IMR-90 (cell line): ENCODE results near the gene B9D1. TPM values are rescaled to one million over a fixed set of nuclear protein-coding genes. Genes with fewer than 3 reads are reported as not detected.

Experiments
- ATAC-seq: fragments of 200-7000 bp; cut with Tn5 transposase; 2 replicates; pipeline ENCODE4 v1.9.1; 2020; ENCODE audit warnings: low read depth, mild to moderate bottlenecking, moderate library complexity
- BruUV-seq: library from RNA; stranded (reverse); fragments of 400-500 nt; replicated peaks from 2 replicates; lab custom pipeline; 2021; lab: Mats Ljungman, UMichigan
- CTCF ChIA-PET: fragments of 300-600 bp; formaldehyde crosslinking; extraction: SDS; loops from one replicate; lab custom pipeline; 2021; ENCODE audit warnings: antibody characterized with exemption; lab: Yijun Ruan, JAX
- POLR2A ChIA-PET: fragments of 300-600 bp; sonication (Branson Sonifier 250); formaldehyde crosslinking; loops from one replicate; lab custom pipeline; 2022; ENCODE audit warnings: antibody characterized with exemption; ENCODE audit not compliant: unreplicated experiment; lab: Charles Lee
- DNase-seq: peaks from one replicate; pipeline ENCODE4 v3.0.0; 2013
- H2AFZ ChIP-seq: replicated peaks from 2 replicates; pipeline ENCODE3; 2013; ENCODE audit warnings: low read length, mild to moderate bottlenecking; ENCODE audit not compliant: poor library complexity
- H2AK5ac ChIP-seq: 2 replicates; pipeline ENCODE4 v1.6.1; 2013; ENCODE audit warnings: low read depth, low read length, inconsistent platforms
- H2AK9ac ChIP-seq: replicated peaks from 2 replicates; pipeline ENCODE3; 2013; ENCODE audit warnings: mild to moderate bottlenecking, low read depth, low read length, moderate library complexity; ENCODE audit not compliant: poor library complexity
- H2BK120ac ChIP-seq: 2 replicates; pipeline ENCODE4 v1.6.1; 2013; ENCODE audit warnings: low read depth, low read length, inconsistent platforms
- H2BK15ac ChIP-seq: 3 replicates; pipeline ENCODE4 v1.6.1; 2013; ENCODE audit warnings: low read depth, low read length, inconsistent platforms
- H2BK20ac ChIP-seq: 2 replicates; pipeline ENCODE4 v1.6.1; 2013; ENCODE audit warnings: low read depth, mild to moderate bottlenecking, inconsistent platforms, low read length, moderate library complexity
- H2BK5ac ChIP-seq: 2 replicates; pipeline ENCODE4 v1.6.1; 2013; ENCODE audit warnings: mild to moderate bottlenecking, low read depth, low read length, inconsistent platforms; ENCODE audit not compliant: poor library complexity, severe bottlenecking
- H3K14ac ChIP-seq: replicated peaks from 2 replicates; pipeline ENCODE4 v1.6.1; 2013; ENCODE audit warnings: low read depth, low read length, inconsistent platforms
- H3K18ac ChIP-seq: 2 replicates; pipeline ENCODE4 v1.6.1; 2013; ENCODE audit warnings: low read depth, low read length, control low read depth
- H3K23ac ChIP-seq: 2 replicates; pipeline ENCODE4 v1.6.1; 2013; ENCODE audit warnings: low read depth, low read length, inconsistent platforms
- H3K27ac ChIP-seq: 2 replicates; pipeline ENCODE4 v1.5.1; 2013; ENCODE audit warnings: mild to moderate bottlenecking, control low read depth, low read length; ENCODE audit not compliant: insufficient read depth
- H3K27me3 ChIP-seq: 2 replicates; pipeline ENCODE4 v1.6.1; 2013; ENCODE audit warnings: low read length; ENCODE audit not compliant: control insufficient read depth, insufficient read depth
- H3K36me3 ChIP-seq: 2 replicates; pipeline ENCODE4 v1.6.1; 2013; ENCODE audit warnings: low read length, mixed read lengths; ENCODE audit not compliant: control insufficient read depth, insufficient read depth
- H3K4ac ChIP-seq: 2 replicates; pipeline ENCODE4 v1.6.1; 2013; ENCODE audit warnings: low read depth, low read length, inconsistent platforms
- H3K4me1 ChIP-seq: 2 replicates; pipeline ENCODE4 v1.6.1; 2013; ENCODE audit warnings: low read length, mixed read lengths; ENCODE audit not compliant: control insufficient read depth, insufficient read depth
- H3K4me2 ChIP-seq: 2 replicates; pipeline ENCODE4 v1.6.1; 2013; ENCODE audit warnings: low read depth, mild to moderate bottlenecking, control low read depth, low read length, moderate library complexity
- H3K4me3 ChIP-seq: 2 replicates; pipeline ENCODE4 v1.5.1; 2013; ENCODE audit warnings: low read depth, mild to moderate bottlenecking, control low read depth, low read length, moderate library complexity; ENCODE audit not compliant: insufficient read depth
- H3K56ac ChIP-seq: 2 replicates; pipeline ENCODE4 v1.6.1; 2013; ENCODE audit warnings: low read length, inconsistent platforms; ENCODE audit not compliant: insufficient read depth; ENCODE audit errors: extremely low read depth
- H3K79me1 ChIP-seq, 2 experiments: 2 replicates each; pipeline ENCODE4 v1.6.1; 2013; ENCODE audit warnings: low read length in 2 of 2, inconsistent platforms in 1 of 2, low read depth in 1 of 2
- H3K9ac ChIP-seq: 2 replicates; pipeline ENCODE4 v1.6.1; 2013; ENCODE audit warnings: low read depth, low read length, control low read depth
- H3K9me1 ChIP-seq: 2 replicates; pipeline ENCODE4 v1.6.1; 2013; ENCODE audit warnings: low read length, inconsistent platforms; ENCODE audit not compliant: insufficient read depth
- H3K9me3 ChIP-seq: 2 replicates; pipeline ENCODE4 v1.6.1; 2013; ENCODE audit warnings: low read length; ENCODE audit not compliant: control insufficient read depth, insufficient read depth
- H4K20me1 ChIP-seq: 2 replicates; pipeline ENCODE4 v1.6.1; 2013; ENCODE audit warnings: low read length, inconsistent platforms; ENCODE audit not compliant: insufficient read depth
- H4K5ac ChIP-seq: 2 replicates; pipeline ENCODE4 v1.6.1; 2013; ENCODE audit warnings: mild to moderate bottlenecking, low read depth, low read length, control low read depth
- H4K8ac ChIP-seq, 2 experiments: 2 replicates each; pipeline ENCODE4 v1.6.1; 2013; ENCODE audit warnings: low read depth in 2 of 2, low read length in 2 of 2, control low read depth in 1 of 2, inconsistent platforms in 1 of 2
- H4K91ac ChIP-seq: 2 replicates; pipeline ENCODE4 v1.6.1; 2013; ENCODE audit warnings: low read depth, low read length, inconsistent platforms; ENCODE audit not compliant: insufficient read depth
- CHD1 ChIP-seq: IDR thresholded peaks from 2 replicates; pipeline ENCODE4 v1.6.1; 2012; ENCODE audit warnings: low read depth, low read length, improper control_type of control experiment
- FOS ChIP-seq: fragments of 150-350 bp; IDR thresholded peaks from 2 replicates; pipeline ENCODE4 v1.6.1; 2016; ENCODE audit warnings: low read depth, low read length
- MAFK ChIP-seq: IDR thresholded peaks from 2 replicates; pipeline ENCODE4 v1.6.1; 2012; ENCODE audit warnings: low read depth, low read length, improper control_type of control experiment
- MXI1 ChIP-seq: IDR thresholded peaks from 2 replicates; pipeline ENCODE4 v1.6.1; 2012; ENCODE audit warnings: low read depth, mild to moderate bottlenecking, low read length, moderate library complexity, borderline replicate concordance
- NFE2L2 ChIP-seq: fragments of 150-350 bp; IDR thresholded peaks from 2 replicates; pipeline ENCODE4 v1.6.1; 2016; ENCODE audit warnings: low read depth, mild to moderate bottlenecking, low read length
- POLR2A ChIP-seq: IDR thresholded peaks from 2 replicates; pipeline ENCODE4 v1.6.1; 2012; ENCODE audit warnings: mild to moderate bottlenecking, low read depth, low read length
- RCOR1 ChIP-seq: IDR thresholded peaks from 2 replicates; pipeline ENCODE4 v1.6.1; 2012; ENCODE audit warnings: mild to moderate bottlenecking, low read length, improper control_type of control experiment; ENCODE audit not compliant: insufficient replicate concordance
- SMC3 ChIP-seq: fragments of 150-350 bp; IDR thresholded peaks from 2 replicates; pipeline ENCODE4 v1.6.1; 2016; ENCODE audit warnings: low read depth, mild to moderate bottlenecking, antibody characterized with exemption, low read length, moderate library complexity
- WGBS, 2 experiments: methylation state at CpG; one replicate each; pipeline versions ENCODE4 v1.1.5 to v1.1.7; 2013; ENCODE audit warnings: missing lambda C conversion rate in 2 of 2; ENCODE audit not compliant: insufficient read length in 1 of 2; ENCODE audit errors: extremely low coverage in 2 of 2; 5-methylcytosine and 5-hydroxymethylcytosine counted together
- dilution Hi-C: fragments of 300-500 bp; cut with HindIII; formaldehyde crosslinking; loops from one replicate; pipeline ENCODE4 v1.14.3; 2018; ENCODE audit warnings: low sequenced_read_pairs; ENCODE audit not compliant: unreplicated experiment
- in situ Hi-C: fragments of 300-500 bp; cut with MboI; formaldehyde crosslinking; loops from 3 replicates; pipeline ENCODE4 v1.14.3; 2019; ENCODE audit warnings: low sequenced_read_pairs, inconsistent platforms, mixed read lengths
- intact Hi-C: fragments of 100-400 bp; cut with micrococcal nuclease; formaldehyde crosslinking; loops from 2 replicates; pipeline ENCODE4 v1.10.0; 2022
- polyA plus RNA-seq, 3 experiments: library from polyadenylated mRNA; depleted of rRNA; stranded (reverse); fragments of >200 nt; gene quantifications; 2 replicates each; pipeline ENCODE4 v1.2.3, GENCODE V29; 2012; ENCODE audit warnings: low replicate concordance in 1 of 3
- total RNA-seq: library from RNA; depleted of rRNA; stranded (reverse); fragments of >200 nt; gene quantifications from 2 replicates; pipeline ENCODE4 v1.2.3, GENCODE V29; 2012

B9D1 gene
- total and polyA plus RNA-seq, 2 of the 4 experiments (the other 2 are of a cell fraction) = 42.5 to 43.8 TPM

DNA sequence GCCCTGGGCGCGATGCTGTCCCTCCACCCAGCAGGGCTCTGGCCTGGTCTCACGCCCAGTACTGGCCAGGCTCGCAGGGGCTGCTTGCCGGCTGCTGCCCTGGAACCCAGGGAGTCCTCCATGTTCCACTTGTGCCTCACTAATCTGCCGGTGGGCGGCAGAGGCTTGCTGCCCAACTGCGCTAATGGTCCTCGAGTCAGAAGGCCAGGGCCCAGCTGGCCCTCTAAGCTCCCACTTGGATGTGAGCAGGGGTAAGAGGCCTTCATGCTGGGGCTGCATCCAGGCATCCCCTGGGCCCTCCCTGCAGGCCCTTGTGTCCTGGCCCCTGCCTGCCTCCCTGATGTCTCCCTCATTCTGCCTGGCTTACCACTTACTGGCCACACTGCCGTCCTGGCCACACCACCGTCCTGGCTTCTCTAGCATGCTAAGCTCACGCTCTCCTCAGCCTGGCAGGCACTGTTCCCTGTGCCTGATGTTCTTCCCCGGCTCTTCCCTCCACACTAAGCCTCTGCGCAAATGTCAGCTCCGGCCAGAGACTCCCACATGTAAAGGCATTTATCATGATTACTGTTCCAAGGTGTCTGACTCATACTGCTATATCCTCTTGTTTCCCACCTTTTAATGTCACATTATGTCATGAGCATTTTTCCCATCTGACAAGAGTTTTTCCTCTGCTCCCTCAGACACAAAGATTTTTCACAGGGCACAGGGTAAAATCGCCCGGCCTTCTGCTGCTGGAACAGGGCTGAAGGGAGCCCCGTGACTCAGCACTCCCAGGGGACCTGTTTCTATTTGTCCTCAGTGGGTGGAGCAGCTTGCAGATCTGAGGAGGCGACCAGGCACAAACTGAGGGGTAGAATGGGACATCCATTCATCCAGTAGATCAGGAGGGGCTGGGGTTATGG, 15.9 kb downstream of the B9D1 start:
- ATAC-seq = peak; percentile 83
- peak; percentile 91 for DNase-seq
- Histone ChIP-seq H3K14ac (peak overlapping the region; percentile 77), H3K4me1 (peaks cover 24% of the 10 kb centered on the region), H3K4me2 (no peak overlapping the region), H4K5ac (peak overlapping the region; percentile 8), H3K9me3 (no peaks in the 10 kb centered on the region), H2BK15ac (peak overlapping the region; percentile 17; the same call in 1 of the 3 replicates), H3K9me1 (peaks cover 22% of the 10 kb centered on the region), H3K4me3 (no peak overlapping the region), H2AFZ (peak overlapping the region; percentile 77), H2BK5ac (peak overlapping the region; percentile 59), H4K8ac (peak overlapping the region; percentile 2 to 65; a peak in 3 of 4 replicates), H3K9ac (peak overlapping the region; percentile 5), H4K91ac (peak overlapping the region; percentile 86), H2BK20ac (peak overlapping the region; percentile 11; the same call in 1 of the 2 replicates), H3K23ac (peak overlapping the region; percentile 79), H3K36me3 (no peaks in the 10 kb centered on the region), H3K27ac (peak overlapping the region; percentile 44), H4K20me1 (peaks cover 8% of the 10 kb centered on the region), H2AK5ac (peak overlapping the region; percentile 97), H2BK120ac (peak overlapping the region; percentile 80), H2AK9ac (peak overlapping the region; percentile 70), H3K18ac (peak overlapping the region; percentile 6; the same call in 1 of the 2 replicates), H3K27me3 (no peaks in the 10 kb centered on the region), H3K79me1 (peaks cover 0 to 4% of the 10 kb centered on the region in 2 experiments; a peak in 1 of 4 replicates), H3K4ac (peak overlapping the region; percentile 87), H3K56ac (no peak overlapping the region)
- in situ Hi-C loops (no loop called here), intact Hi-C loops (no loop called here), dilution Hi-C loops (no loop called here)
- ChIA-PET POLR2A (no interaction called here), CTCF (interaction anchor here (0.6 to 0.8 kb wide), 3 partner anchors 10 to 290 kb away, joined by 3 to 4 read pairs (median 3); no protein-coding TSS in a partner anchor)
- TF ChIP-seq RCOR1 (peak; percentile 14), NFE2L2 (peak; percentile 79), FOS (0 out of 2 replicates have a peak, but pooled peaks have one; percentile 29), POLR2A (no peak), SMC3 (no peak), MAFK (peak; percentile 35; the same call in 1 of the 2 replicates), CHD1 (no peak), MXI1 (peak; percentile 21; the same call in 1 of the 2 replicates)
- no TSS peak for BruUV-seq
- WGBS, 2 experiments = 43% methylated on average over 7 of the region's 19 CpGs; no CpG with 5 or more reads in 1 of the 2 experiments
